ENCODE data around the gene FIZ1. TPM values are rescaled to one million over a fixed set of nuclear protein-coding genes. Genes with fewer than 3 reads are reported as not detected.

Gene FIZ1
- total and polyA plus RNA-seq, 2 experiments from 2014 or later: 5.4 to 10.1 TPM

- H3K4me1 ChIP-seq (ENCODE audit: insufficient read depth): no peaks in the 10 kb centered on the region; the same call in 1 of the 2 replicates
- no peaks in the 10 kb centered on the region; the same call in 2 of the 3 replicates for H3K9me3 Mint-ChIP-seq
- H3K4me2 ChIP-seq: no peak overlapping the region
- H3K9me2 ChIP-seq (ENCODE audit: insufficient read depth): no peaks in the 10 kb centered on the region
- peaks cover 11% of the 10 kb centered on the region; the same call in 2 of the 3 replicates for H3K36me3 Mint-ChIP-seq (ENCODE audit: low read depth)
- no peaks in the 10 kb centered on the region for H3K36me3 ChIP-seq (ENCODE audit: insufficient read depth)
- H3K27ac Mint-ChIP-seq: no peak overlapping the region
- no peak overlapping the region for H3K27ac ChIP-seq (ENCODE audit: low read depth)
- DNase-seq (ENCODE audit: low spot score): no peak
- no peak for ATAC-seq
- peaks cover 13% of the 10 kb centered on the region; the same call in 2 of the 3 replicates for H3K4me1 Mint-ChIP-seq
- peaks cover 10% of the 10 kb centered on the region for H3K27me3 Mint-ChIP-seq (ENCODE audit: insufficient read depth, low read depth, poor library complexity)
- H3K4me3 Mint-ChIP-seq: no peak overlapping the region
- no peak overlapping the region for H2AFZ ChIP-seq
- peaks cover 9% of the 10 kb centered on the region for H3K79me2 ChIP-seq (replicated peaks; ENCODE audit: insufficient read depth)
- TF ChIP-seq REST (IDR thresholded peaks at IDR 0.05; ENCODE audit: unreplicated experiment) (no peak), STAT1 (IDR thresholded peaks at IDR 0.05; ENCODE audit: unreplicated experiment) (no peak), POLR2AphosphoS5 (IDR thresholded peaks at IDR 0.05; ENCODE audit: low read depth) (no peak), JUNB (IDR thresholded peaks at IDR 0.05; ENCODE audit: unreplicated experiment) (no peak), NANOG (IDR thresholded peaks at IDR 0.05; ENCODE audit: borderline replicate concordance) (no peak), EZH2 (IDR thresholded peaks at IDR 0.05; ENCODE audit: low read depth, unreplicated experiment) (no peak), EZH2phosphoT487 (IDR thresholded peaks at IDR 0.05; ENCODE audit: unreplicated experiment) (no peak), CREB1 (CRISPR knock-in tag; IDR thresholded peaks at IDR 0.05; ENCODE audit: low read depth) (no peak), ZNF114 (CRISPR knock-in tag; IDR thresholded peaks at IDR 0.05) (no peak), ZNF331 (CRISPR knock-in tag; IDR thresholded peaks at IDR 0.05; ENCODE audit: low read depth) (no peak)
- TF ChIP-seq, protein P1, sequence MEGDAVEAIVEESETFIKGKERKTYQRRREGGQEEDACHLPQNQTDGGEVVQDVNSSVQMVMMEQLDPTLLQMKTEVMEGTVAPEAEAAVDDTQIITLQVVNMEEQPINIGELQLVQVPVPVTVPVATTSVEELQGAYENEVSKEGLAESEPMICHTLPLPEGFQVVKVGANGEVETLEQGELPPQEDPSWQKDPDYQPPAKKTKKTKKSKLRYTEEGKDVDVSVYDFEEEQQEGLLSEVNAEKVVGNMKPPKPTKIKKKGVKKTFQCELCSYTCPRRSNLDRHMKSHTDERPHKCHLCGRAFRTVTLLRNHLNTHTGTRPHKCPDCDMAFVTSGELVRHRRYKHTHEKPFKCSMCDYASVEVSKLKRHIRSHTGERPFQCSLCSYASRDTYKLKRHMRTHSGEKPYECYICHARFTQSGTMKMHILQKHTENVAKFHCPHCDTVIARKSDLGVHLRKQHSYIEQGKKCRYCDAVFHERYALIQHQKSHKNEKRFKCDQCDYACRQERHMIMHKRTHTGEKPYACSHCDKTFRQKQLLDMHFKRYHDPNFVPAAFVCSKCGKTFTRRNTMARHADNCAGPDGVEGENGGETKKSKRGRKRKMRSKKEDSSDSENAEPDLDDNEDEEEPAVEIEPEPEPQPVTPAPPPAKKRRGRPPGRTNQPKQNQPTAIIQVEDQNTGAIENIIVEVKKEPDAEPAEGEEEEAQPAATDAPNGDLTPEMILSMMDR (conservative IDR thresholded peaks at IDR 0.05; ENCODE audit: low read depth in 2 of 2): no peak
- TF ChIP-seq, protein P2, sequence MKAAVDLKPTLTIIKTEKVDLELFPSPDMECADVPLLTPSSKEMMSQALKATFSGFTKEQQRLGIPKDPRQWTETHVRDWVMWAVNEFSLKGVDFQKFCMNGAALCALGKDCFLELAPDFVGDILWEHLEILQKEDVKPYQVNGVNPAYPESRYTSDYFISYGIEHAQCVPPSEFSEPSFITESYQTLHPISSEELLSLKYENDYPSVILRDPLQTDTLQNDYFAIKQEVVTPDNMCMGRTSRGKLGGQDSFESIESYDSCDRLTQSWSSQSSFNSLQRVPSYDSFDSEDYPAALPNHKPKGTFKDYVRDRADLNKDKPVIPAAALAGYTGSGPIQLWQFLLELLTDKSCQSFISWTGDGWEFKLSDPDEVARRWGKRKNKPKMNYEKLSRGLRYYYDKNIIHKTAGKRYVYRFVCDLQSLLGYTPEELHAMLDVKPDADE (IDR thresholded peaks at IDR 0.05): no peak
- TF ChIP-seq, protein P3, sequence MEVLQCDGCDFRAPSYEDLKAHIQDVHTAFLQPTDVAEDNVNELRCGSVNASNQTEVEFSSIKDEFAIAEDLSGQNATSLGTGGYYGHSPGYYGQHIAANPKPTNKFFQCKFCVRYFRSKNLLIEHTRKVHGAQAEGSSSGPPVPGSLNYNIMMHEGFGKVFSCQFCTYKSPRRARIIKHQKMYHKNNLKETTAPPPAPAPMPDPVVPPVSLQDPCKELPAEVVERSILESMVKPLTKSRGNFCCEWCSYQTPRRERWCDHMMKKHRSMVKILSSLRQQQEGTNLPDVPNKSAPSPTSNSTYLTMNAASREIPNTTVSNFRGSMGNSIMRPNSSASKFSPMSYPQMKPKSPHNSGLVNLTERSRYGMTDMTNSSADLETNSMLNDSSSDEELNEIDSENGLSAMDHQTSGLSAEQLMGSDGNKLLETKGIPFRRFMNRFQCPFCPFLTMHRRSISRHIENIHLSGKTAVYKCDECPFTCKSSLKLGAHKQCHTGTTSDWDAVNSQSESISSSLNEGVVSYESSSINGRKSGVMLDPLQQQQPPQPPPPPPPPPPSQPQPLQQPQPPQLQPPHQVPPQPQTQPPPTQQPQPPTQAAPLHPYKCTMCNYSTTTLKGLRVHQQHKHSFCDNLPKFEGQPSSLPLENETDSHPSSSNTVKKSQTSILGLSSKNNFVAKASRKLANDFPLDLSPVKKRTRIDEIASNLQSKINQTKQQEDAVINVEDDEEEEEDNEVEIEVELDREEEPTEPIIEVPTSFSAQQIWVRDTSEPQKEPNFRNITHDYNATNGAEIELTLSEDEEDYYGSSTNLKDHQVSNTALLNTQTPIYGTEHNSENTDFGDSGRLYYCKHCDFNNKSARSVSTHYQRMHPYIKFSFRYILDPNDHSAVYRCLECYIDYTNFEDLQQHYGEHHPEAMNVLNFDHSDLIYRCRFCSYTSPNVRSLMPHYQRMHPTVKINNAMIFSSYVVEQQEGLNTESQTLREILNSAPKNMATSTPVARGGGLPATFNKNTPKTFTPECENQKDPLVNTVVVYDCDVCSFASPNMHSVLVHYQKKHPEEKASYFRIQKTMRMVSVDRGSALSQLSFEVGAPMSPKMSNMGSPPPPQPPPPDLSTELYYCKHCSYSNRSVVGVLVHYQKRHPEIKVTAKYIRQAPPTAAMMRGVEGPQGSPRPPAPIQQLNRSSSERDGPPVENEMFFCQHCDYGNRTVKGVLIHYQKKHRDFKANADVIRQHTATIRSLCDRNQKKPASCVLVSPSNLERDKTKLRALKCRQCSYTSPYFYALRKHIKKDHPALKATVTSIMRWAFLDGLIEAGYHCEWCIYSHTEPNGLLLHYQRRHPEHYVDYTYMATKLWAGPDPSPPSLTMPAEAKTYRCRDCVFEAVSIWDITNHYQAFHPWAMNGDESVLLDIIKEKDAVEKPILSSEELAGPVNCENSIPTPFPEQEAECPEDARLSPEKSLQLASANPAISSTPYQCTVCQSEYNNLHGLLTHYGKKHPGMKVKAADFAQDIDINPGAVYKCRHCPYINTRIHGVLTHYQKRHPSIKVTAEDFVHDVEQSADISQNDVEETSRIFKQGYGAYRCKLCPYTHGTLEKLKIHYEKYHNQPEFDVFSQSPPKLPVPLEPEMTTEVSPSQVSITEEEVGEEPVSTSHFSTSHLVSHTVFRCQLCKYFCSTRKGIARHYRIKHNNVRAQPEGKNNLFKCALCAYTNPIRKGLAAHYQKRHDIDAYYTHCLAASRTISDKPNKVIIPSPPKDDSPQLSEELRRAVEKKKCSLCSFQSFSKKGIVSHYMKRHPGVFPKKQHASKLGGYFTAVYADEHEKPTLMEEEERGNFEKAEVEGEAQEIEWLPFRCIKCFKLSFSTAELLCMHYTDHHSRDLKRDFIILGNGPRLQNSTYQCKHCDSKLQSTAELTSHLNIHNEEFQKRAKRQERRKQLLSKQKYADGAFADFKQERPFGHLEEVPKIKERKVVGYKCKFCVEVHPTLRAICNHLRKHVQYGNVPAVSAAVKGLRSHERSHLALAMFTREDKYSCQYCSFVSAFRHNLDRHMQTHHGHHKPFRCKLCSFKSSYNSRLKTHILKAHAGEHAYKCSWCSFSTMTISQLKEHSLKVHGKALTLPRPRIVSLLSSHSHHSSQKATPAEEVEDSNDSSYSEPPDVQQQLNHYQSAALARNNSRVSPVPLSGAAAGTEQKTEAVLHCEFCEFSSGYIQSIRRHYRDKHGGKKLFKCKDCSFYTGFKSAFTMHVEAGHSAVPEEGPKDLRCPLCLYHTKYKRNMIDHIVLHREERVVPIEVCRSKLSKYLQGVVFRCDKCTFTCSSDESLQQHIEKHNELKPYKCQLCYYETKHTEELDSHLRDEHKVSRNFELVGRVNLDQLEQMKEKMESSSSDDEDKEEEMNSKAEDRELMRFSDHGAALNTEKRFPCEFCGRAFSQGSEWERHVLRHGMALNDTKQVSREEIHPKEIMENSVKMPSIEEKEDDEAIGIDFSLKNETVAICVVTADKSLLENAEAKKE (CRISPR knock-in tag; IDR thresholded peaks at IDR 0.05): no peak
- H4K20me1 ChIP-seq (replicated peaks; ENCODE audit: insufficient read depth): peaks cover 5% of the 10 kb centered on the region
- 0 out of 2 replicates have a peak, but pooled peaks cover 5% of the 10 kb centered on the region for H3K27me3 ChIP-seq (ENCODE audit: insufficient read depth)
- H3F3A ChIP-seq (replicated peaks; ENCODE audit: low read depth): peaks cover 12% of the 10 kb centered on the region
- H3K4me3 ChIP-seq: no peak overlapping the region
Observed at GRCh38 chr19:55626350-55626749, 27.0 kb upstream of the FIZ1 start.
